ENCODE measurements around the gene ZNF552.
"Not testable (repeated sequence)": the region's sequence is repeated elsewhere in the genome, so short reads cannot be mapped to it uniquely, and the experiment has no call there.

The ZNF552 gene

GRCh38 chr19:57814505-57815246, at the start of gene ZNF552:
Gene ZNF552, minus strand, starts transcription at chr19:57814913. Its CDS starts 170 bp downstream, at chr19:57814743.
- peak; percentile 85 for DNase-seq (ENCODE audit: low spot score)

- DNase-seq (ENCODE audit: low spot score) = not testable (repeated sequence)
Measured at GRCh38 chr19:57862351-57862750, 47.6 kb upstream of the ZNF552 start.

- not testable (repeated sequence) for DNase-seq (ENCODE audit: low spot score)
Measured at GRCh38 chr19:57854117-57854516, 39.4 kb upstream of the ZNF552 start.

GRCh38 chr19:57851812-57852603, 37.3 kb upstream of the ZNF552 start:
- DNase-seq (ENCODE audit: low spot score) = not testable (repeated sequence)

GRCh38 chr19:57850553-57851017, 35.9 kb upstream of the ZNF552 start:
- peak; percentile 51 for DNase-seq (ENCODE audit: low spot score)

- DNase-seq (ENCODE audit: low spot score) = peak; percentile 63
Measured at GRCh38 chr19:57849666-57850473, 35.2 kb upstream of the ZNF552 start, which contains the start of gene ZNF587. Gene ZNF587, plus strand, starts transcription at chr19:57849859. Its CDS starts 180 bp downstream, at chr19:57850039.

GRCh38 chr19:57849162-57849665, 34.5 kb upstream of the ZNF552 start:
- DNase-seq (ENCODE audit: low spot score) = not testable (repeated sequence)

- not testable (repeated sequence) for DNase-seq (ENCODE audit: low spot score)
Measured at GRCh38 chr19:57847164-57847563, 32.5 kb upstream of the ZNF552 start.

GRCh38 chr19:57841122-57841763, 26.5 kb upstream of the ZNF552 start:
- DNase-seq (ENCODE audit: low spot score) = no peak

- DNase-seq (ENCODE audit: low spot score) = not testable (repeated sequence)
Measured at GRCh38 chr19:57838622-57839191, 24.0 kb upstream of the ZNF552 start.

- not testable (repeated sequence) for DNase-seq (ENCODE audit: low spot score)
Measured at GRCh38 chr19:57836991-57837390, 22.3 kb upstream of the ZNF552 start.

- DNase-seq (ENCODE audit: low spot score) = peak; percentile 75
Measured at GRCh38 chr19:57830071-57830602, 15.4 kb upstream of the ZNF552 start, which contains the start of gene ZNF587B. Gene ZNF587B, plus strand, starts transcription at chr19:57830299. Its CDS starts 230 bp downstream, at chr19:57830529.

GRCh38 chr19:57829316-57829715, 14.6 kb upstream of the ZNF552 start:
- DNase-seq (ENCODE audit: low spot score) = no peak

- no peak for DNase-seq (ENCODE audit: low spot score)
Measured at GRCh38 chr19:57825511-57825910, 10.8 kb upstream of the ZNF552 start.

- DNase-seq (ENCODE audit: low spot score) = not testable (repeated sequence)
Measured at GRCh38 chr19:57823608-57824007, 8.9 kb upstream of the ZNF552 start.

- not testable (repeated sequence) for DNase-seq (ENCODE audit: low spot score)
Measured at GRCh38 chr19:57823155-57823554, 8.4 kb upstream of the ZNF552 start.

- DNase-seq (ENCODE audit: low spot score) = not testable (repeated sequence)
Measured at GRCh38 chr19:57821501-57821900, 6.8 kb upstream of the ZNF552 start.

GRCh38 chr19:57821095-57821494, 6.4 kb upstream of the ZNF552 start:
- not testable (repeated sequence) for DNase-seq (ENCODE audit: low spot score)

GRCh38 chr19:57820599-57820998, 5.9 kb upstream of the ZNF552 start:
- no peak for DNase-seq (ENCODE audit: low spot score)

- peak; percentile 81 for DNase-seq (ENCODE audit: low spot score)
Measured at GRCh38 chr19:57819475-57820148, 4.9 kb upstream of the ZNF552 start.
